Liver (tissue), 2 donors: Measurements from ENCODE around the gene PAX5.

Source experiments
- CTCF ChIP-seq: fragments of 150-350 bp; IDR thresholded peaks from 2 replicates; pipeline ENCODE4 v1.5.1; 2017; ENCODE audit warnings: improper control_type of control experiment, low read depth, low read length; ENCODE audit not compliant: missing input control
- YY1 ChIP-seq: IDR thresholded peaks from 2 replicates; pipeline ENCODE4 v1.6.1; 2016; ENCODE audit warnings: antibody characterized with exemption, mild to moderate bottlenecking
- donor health status: healthy.

GRCh38 chr9:36878986-36879982 is 154.8 kb downstream of the PAX5 start:
- TF ChIP-seq CTCF (no peak), YY1 (no peak)
